ENCODE results near the gene FMO2.

The FMO2 gene

GRCh38 chr1:171185091-171185490, at the start of gene FMO2:
Gene FMO2 (plus strand): TSS chr1:171185300. CDS start chr1:171185714, 414 bp downstream.
- no peak for DNase-seq (ENCODE audit: low read depth)

GRCh38 chr1:171137580-171137979, 47.5 kb upstream of the FMO2 start:
- no peak for DNase-seq (ENCODE audit: low read depth)

DNA sequence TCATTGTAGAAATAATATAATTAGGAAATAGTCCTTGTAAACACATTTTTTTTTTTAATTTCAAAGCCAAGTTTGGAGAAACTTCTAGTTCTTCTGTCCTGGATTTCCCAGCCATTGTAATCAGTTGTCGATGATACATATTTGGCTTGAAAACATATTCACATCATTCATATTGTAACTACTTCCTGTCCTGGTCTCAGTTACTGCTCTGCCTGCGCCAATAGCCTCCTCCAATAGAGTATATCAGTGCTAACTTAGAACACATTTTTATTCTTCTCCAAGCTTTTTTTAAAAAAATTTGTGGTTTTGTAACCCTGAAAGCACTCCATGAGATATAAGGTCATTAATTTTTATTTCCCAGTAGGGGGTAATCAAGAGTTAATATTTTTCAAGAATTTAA, 46.1 kb upstream of the FMO2 start:
- DNase-seq (ENCODE audit: low read depth), result no peak

DNA sequence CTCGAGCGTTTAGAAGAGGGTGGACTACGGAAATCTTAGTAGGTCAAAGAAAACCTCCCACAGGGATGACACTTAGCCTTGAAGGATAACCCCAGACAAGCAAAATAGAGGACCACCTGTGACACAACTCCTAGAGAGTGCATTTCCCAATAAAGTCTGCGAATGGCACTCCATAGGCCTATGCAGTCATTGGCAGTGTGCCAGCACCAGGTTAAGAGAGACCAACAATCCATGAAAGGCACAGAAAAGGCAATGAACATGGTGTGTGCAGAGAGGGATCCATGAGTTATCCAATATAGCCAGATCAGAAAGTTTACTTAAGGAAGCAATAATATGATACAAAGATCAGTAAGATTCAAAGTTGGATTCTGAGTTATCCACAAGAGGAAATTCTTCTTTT, 45.2 kb upstream of the FMO2 start:
- no peak for DNase-seq (ENCODE audit: low read depth)

- DNase-seq (ENCODE audit: low read depth), result no peak
Observed at GRCh38 chr1:171140401-171140800, 44.7 kb upstream of the FMO2 start.

GRCh38 chr1:171140956-171141687, 44.0 kb upstream of the FMO2 start:
- no peak for DNase-seq (ENCODE audit: low read depth)

DNA sequence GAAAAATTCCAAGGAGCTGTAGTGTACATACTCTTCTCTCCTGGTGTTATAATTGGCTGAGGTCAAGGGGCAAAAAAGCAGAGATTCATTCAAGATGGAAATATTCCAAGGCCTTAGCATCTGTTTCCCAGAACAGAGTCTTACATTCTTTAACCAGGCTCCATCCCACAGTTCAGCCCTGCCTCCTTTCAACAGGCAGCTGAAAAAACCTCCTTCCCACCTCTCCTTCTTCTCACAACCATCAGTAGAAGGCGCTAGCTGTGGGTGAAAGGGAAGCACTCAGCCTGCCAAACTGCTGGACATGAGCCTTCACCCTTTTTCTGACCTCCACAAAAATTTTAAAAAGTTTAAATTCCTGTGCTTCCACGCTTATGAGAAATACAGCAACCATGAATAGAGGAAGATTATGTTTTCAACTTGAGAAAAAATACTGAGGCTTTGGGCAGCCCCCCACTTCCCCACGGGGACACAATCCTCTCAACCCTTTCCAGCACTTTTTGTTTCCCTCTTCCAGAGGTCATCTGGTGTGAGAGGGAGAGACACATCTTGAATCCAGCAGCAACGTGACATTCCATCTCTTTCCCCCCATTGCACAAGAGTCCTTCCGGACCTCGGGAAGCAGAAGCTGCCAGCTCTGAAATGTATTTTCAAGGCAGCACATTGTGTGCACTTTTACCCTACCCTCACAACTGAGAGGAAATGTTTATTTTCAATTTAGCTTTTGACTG, 43.2 kb upstream of the FMO2 start:
- DNase-seq (ENCODE audit: low read depth), result no peak

- no peak for DNase-seq (ENCODE audit: low read depth)
Observed at GRCh38 chr1:171142416-171143385, 42.4 kb upstream of the FMO2 start.

DNA sequence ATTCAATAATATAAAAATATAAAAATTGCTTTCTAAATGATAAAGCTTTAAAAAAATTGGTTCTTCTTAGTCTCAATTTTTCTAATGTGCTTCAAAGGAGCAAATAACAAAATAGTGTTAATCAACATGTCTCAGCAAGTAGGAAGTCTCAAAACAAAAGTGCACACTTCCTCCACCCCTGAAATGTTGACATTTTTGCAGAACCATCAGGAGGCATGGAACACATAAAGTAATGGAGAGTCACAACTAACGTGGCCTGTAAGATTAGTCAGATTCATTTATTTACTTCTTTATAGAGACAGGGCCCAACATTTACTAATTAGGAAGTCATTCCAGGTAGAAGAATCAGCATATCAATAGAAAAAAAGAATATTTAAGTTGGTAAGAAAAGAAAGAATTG, 34.9 kb upstream of the FMO2 start:
- DNase-seq (ENCODE audit: low read depth), result no peak

- DNase-seq (ENCODE audit: low read depth), result no peak
Observed at GRCh38 chr1:171152549-171152948, 32.6 kb upstream of the FMO2 start.

- DNase-seq (ENCODE audit: low read depth), result no peak
Observed at GRCh38 chr1:171155484-171155883, 29.6 kb upstream of the FMO2 start.

GRCh38 chr1:171158096-171158495, 27.0 kb upstream of the FMO2 start:
- no peak for DNase-seq (ENCODE audit: low read depth)

- no peak for DNase-seq (ENCODE audit: low read depth)
Observed at GRCh38 chr1:171158551-171158950, 26.5 kb upstream of the FMO2 start.

GRCh38 chr1:171159148-171159547, 26.0 kb upstream of the FMO2 start:
- no peak for DNase-seq (ENCODE audit: low read depth)

DNA sequence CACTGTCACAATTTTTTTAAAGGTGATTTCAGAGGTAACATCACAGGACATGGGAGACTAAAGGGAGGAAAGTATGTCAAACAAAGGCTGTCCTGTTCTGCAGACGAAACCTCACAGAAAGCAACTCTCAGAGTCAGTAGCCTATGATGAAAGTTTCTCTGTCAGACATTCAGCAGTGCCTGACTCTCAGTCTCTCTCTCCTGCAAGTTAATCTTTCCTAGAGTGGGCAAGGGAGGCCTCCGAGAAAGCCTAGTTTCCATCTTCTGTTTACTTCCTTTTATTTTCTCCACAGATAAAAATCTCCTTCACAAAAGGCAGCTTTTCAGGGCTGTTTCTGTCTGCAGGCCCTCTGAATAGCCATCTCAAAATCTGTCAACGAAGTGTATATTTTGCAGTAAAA, 24.9 kb upstream of the FMO2 start:
- no peak for DNase-seq (ENCODE audit: low read depth)

GRCh38 chr1:171160639-171161354, 24.3 kb upstream of the FMO2 start:
- no peak for DNase-seq (ENCODE audit: low read depth)

DNA sequence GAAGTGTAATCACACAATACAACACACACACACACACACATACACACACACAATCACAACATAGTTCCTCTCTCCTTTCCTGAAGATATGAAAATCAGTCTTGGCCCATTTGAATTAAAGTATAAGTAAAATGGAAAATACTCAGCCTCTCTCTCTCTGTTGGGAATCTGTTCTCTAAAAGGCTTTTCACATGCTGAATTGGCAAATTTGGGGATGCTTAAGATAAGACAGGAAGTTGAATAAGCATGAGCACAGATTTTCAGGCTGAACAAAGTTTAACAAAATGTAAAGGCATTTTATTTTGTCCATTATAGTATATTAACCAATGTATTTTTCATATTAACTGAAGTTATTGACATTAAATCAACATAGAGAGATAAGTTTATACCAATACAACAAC, 23.7 kb upstream of the FMO2 start:
- no peak for DNase-seq (ENCODE audit: low read depth)

- no peak for DNase-seq (ENCODE audit: low read depth)
Observed at GRCh38 chr1:171166361-171166760, 18.7 kb upstream of the FMO2 start.

GRCh38 chr1:171167785-171168184, 17.3 kb upstream of the FMO2 start:
- DNase-seq (ENCODE audit: low read depth), result no peak

DNA sequence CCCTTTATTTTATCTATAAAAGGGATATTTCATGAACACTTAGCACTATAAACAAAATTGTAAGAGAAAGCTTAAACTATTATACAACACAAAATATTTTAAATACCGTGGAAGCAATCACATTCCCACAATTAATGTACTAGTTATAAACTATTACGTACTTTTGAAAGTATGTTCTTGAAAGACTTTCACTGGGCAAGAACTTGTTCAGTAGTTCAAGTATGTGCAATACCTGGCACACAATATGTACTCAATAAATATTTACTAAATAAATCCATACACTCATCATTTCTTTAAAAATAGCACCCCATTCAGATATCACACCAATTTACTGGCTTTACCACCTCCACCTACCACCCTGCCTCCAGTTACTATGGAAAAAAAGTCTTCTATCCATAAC, 12.6 kb upstream of the FMO2 start:
- DNase-seq (ENCODE audit: low read depth), result no peak

DNA sequence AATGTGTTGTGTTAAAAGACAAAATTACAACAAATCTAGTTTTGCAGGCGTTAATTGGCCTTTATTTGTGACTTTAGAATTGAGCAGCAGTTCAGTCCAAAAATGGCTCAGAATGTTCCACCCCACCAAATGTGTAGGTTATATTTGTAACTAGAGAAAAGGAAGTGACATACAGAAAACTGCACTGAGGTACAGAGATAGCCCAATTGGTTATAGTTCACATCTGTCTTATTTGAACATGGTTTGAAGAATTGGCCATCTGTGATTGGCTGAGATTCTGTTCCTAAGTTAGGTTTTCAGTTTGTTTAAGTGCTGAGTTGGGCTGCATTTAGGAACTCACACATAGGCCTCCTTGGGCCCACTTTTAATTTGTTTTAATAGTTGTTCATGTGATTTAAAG, 12.0 kb upstream of the FMO2 start:
- no peak for DNase-seq (ENCODE audit: low read depth)
